HEK293T (cell line): ENCODE measurements around the gene NEUROD6.

Source experiments
- ARNT ChIP-seq: fragments of 450-650 bp; IDR thresholded peaks from 2 replicates; pipeline ENCODE4 v1.6.1; 2017; ENCODE audit warnings: mild to moderate bottlenecking
- BHLHE40 ChIP-seq: fragments of 450-650 bp; IDR thresholded peaks from 2 replicates; pipeline ENCODE4 v1.6.1; 2016; ENCODE audit warnings: mild to moderate bottlenecking, moderate library complexity, borderline replicate concordance
- CTBP1 ChIP-seq: fragments of 450-650 bp; IDR thresholded peaks from 2 replicates; pipeline ENCODE4 v1.6.1; 2016; ENCODE audit warnings: borderline replicate concordance
- ELF4 ChIP-seq: fragments of 450-650 bp; IDR thresholded peaks from 2 replicates; pipeline ENCODE4 v1.6.1; 2017; ENCODE audit warnings: antibody characterized with exemption
- FOXA1 ChIP-seq: fragments of 450-650 bp; IDR thresholded peaks from 2 replicates; pipeline ENCODE4 v1.6.1; 2016; ENCODE audit warnings: mild to moderate bottlenecking
- FOXM1 ChIP-seq: fragments of 450-650 bp; IDR thresholded peaks from 2 replicates; pipeline ENCODE4 v1.6.1; 2017; ENCODE audit warnings: mild to moderate bottlenecking, borderline replicate concordance
- HDGF ChIP-seq: fragments of 450-650 bp; IDR thresholded peaks from 2 replicates; pipeline ENCODE4 v1.6.1; 2017; ENCODE audit warnings: antibody characterized with exemption, borderline replicate concordance
- L3MBTL2 ChIP-seq: fragments of 450-650 bp; conservative IDR thresholded peaks from 2 replicates; pipeline ENCODE4 v1.6.1; 2016; ENCODE audit warnings: mild to moderate bottlenecking
- NFRKB ChIP-seq: fragments of 450-650 bp; IDR thresholded peaks from 2 replicates; pipeline ENCODE4 v1.6.1; 2016; ENCODE audit warnings: mild to moderate bottlenecking, moderate library complexity
- PKNOX1 ChIP-seq: fragments of 450-650 bp; IDR thresholded peaks from 2 replicates; pipeline ENCODE4 v1.6.1; 2016
- SP1 ChIP-seq: fragments of 450-650 bp; IDR thresholded peaks from 2 replicates; pipeline ENCODE4 v1.6.1; 2017
- SUZ12 ChIP-seq: fragments of 450-650 bp; IDR thresholded peaks from 2 replicates; pipeline ENCODE4 v1.6.1; 2016; ENCODE audit warnings: mild to moderate bottlenecking
- TARDBP ChIP-seq: fragments of 450-650 bp; IDR thresholded peaks from 2 replicates; pipeline ENCODE4 v1.6.1; 2016
- ZNF384 ChIP-seq: fragments of 450-650 bp; IDR thresholded peaks from 2 replicates; pipeline ENCODE4 v1.6.1; 2016

GRCh38 chr7:31290601-31291000 is 49.9 kb downstream of the NEUROD6 start:
- TF ChIP-seq SUZ12 (no peak), CTBP1 (no peak), HDGF (no peak), BHLHE40 (no peak), FOXA1 (no peak), TARDBP (no peak), SP1 (no peak), FOXM1 (no peak), NFRKB (no peak), ELF4 (no peak), ZNF384 (no peak), PKNOX1 (no peak), L3MBTL2 (no peak), ARNT (no peak)
